Measurements from ENCODE around the gene TMEM245.

- no peak for TF ChIP-seq CTCF (conservative IDR thresholded peaks at IDR 0.05; ENCODE audit: low read depth, low read length)
- TF ChIP-seq EZH2 (IDR thresholded peaks at IDR 0.05; ENCODE audit: low read length, unreplicated experiment) = no peak
Measured at GRCh38 chr9:109092587-109092986, 27.2 kb downstream of the TMEM245 start.

Data from PC-3 (cell line).